ENCODE data around the gene PECR.

The PECR gene

DNA sequence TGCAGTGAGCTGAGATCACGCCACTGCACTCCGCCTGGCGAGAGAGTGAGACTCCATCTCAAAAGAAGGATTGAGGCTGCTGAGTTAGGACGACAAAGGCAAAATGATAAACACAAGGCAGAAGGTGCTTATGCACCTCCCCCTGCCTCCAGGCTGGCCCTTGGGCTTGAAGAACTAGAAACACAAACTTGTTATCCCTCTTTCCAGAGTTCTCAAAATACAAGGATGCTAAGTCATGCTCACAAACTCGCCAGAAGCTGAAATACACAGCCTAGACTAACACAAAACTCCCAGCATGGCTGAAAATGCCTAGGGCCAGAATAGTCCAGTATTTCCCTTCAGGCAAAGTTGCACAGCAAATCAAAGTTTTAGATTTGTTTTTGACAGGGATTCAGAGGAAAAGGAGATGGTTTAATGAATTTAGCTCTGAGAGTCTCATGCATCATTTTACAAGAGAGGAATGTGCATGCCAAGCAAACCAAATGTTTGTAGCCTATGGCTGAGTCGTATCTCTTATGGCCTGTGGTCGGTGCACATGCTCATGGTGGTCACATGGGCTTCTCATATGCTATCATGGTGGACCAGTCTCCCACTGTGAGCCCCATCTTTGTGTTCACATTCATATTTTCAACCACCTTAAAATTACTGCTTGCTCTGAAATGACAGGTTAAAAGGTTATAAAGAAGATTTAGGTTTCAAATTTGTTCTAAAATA lies 52.0 kb downstream of the PECR start:
- no peak for DNase-seq (ENCODE audit: low read depth, low spot score)
- Histone ChIP-seq H3K4me1 (ENCODE audit: insufficient read depth, insufficient read length) (no peaks in the 10 kb centered on the region), H3K9me3 (ENCODE audit: insufficient read depth, low read length) (no peaks in the 10 kb centered on the region), H3K9ac (ENCODE audit: insufficient read length, low read depth) (no peak overlapping the region), H3K27me3 (ENCODE audit: insufficient read depth, insufficient read length) (no peaks in the 10 kb centered on the region), H3K4me3 (ENCODE audit: insufficient read length, low read depth) (no peak overlapping the region), H3K36me3 (ENCODE audit: insufficient read depth, insufficient read length, low read length) (peaks cover under 1% of the 10 kb centered on the region)
- TF ChIP-seq YY1 (IDR thresholded peaks at IDR 0.05; ENCODE audit: insufficient read depth, insufficient read length) = no peak
- no peak for TF ChIP-seq ZNF274 (IDR thresholded peaks at IDR 0.05; ENCODE audit: low read depth, low read length)
- no peak for TF ChIP-seq SUZ12 (IDR thresholded peaks at IDR 0.05; ENCODE audit: extremely low read depth, insufficient read depth, insufficient read length)

DNA sequence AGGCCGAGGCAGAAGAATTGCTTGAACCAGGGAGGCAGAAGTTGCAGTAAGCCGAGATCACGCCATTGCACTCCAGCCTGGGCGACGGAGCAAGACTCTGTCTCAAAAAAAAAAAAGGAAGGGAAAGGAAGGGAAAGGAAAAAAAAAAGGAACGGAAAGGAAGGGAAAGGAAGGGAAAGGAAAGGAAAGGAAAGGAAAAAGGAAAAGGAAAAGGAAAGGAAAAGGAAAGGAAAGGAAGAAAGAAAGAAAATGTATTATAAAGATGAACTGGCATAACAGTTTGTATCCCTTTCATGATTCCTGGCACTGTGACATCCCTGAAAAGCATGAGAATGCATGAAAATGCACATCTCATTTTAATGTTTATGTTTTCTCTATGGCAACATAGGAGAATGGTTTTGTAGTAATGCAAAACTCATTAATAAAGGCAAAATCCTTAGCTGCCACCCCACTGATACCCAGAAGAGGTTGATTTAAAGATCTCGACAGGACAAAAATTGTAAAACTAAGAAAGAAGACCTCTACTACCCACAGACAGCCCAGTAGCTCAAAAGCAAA lies 56.8 kb downstream of the PECR start:
- Histone ChIP-seq H3K27me3 (ENCODE audit: insufficient read depth, insufficient read length) (no peaks in the 10 kb centered on the region), H3K4me1 (ENCODE audit: insufficient read depth, insufficient read length) (no peaks in the 10 kb centered on the region), H3K9ac (ENCODE audit: insufficient read length, low read depth) (no peak overlapping the region), H3K4me3 (ENCODE audit: insufficient read length, low read depth) (no peak overlapping the region), H3K36me3 (ENCODE audit: insufficient read depth, insufficient read length, low read length) (no peaks in the 10 kb centered on the region), H3K9me3 (ENCODE audit: insufficient read depth, low read length) (no peaks in the 10 kb centered on the region)
- TF ChIP-seq SUZ12 (IDR thresholded peaks at IDR 0.05; ENCODE audit: extremely low read depth, insufficient read depth, insufficient read length) (no peak), YY1 (IDR thresholded peaks at IDR 0.05; ENCODE audit: insufficient read depth, insufficient read length) (no peak), ZNF274 (IDR thresholded peaks at IDR 0.05; ENCODE audit: low read depth, low read length) (no peak)
- no peak for DNase-seq (ENCODE audit: low read depth, low spot score)

DNA sequence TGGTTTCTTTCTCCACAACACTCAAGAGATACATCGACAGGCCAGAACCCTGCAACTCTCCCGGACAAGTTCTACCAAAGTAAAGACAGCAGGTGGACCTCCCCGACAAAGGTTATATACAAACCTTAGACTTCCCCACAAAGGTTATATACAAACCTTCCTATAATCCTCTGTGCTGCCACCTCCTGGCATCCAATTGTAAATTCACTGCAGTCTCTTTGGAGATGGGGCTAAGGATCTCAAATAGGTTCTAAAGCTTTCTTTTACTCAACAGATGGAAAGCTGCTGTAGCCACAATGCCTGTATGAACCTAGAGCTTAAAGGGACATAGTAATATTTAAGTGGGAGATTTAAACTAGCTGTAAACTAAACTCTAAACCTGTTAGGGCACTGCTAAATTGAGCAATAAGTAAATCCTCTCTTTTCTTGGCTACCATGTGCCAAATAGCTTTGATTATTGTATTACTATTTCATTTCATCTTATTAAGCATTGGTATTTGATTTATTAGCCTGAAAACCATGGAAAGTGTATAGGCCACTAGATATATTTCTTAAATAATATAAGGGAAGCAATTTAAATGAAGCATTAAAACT lies 58.5 kb downstream of the PECR start:
- H3K4me1 ChIP-seq (ENCODE audit: insufficient read depth, insufficient read length) = no peaks in the 10 kb centered on the region
- TF ChIP-seq ZNF274 (IDR thresholded peaks at IDR 0.05; ENCODE audit: low read depth, low read length) (no peak), SUZ12 (IDR thresholded peaks at IDR 0.05; ENCODE audit: extremely low read depth, insufficient read depth, insufficient read length) (no peak), YY1 (IDR thresholded peaks at IDR 0.05; ENCODE audit: insufficient read depth, insufficient read length) (no peak)

DNA sequence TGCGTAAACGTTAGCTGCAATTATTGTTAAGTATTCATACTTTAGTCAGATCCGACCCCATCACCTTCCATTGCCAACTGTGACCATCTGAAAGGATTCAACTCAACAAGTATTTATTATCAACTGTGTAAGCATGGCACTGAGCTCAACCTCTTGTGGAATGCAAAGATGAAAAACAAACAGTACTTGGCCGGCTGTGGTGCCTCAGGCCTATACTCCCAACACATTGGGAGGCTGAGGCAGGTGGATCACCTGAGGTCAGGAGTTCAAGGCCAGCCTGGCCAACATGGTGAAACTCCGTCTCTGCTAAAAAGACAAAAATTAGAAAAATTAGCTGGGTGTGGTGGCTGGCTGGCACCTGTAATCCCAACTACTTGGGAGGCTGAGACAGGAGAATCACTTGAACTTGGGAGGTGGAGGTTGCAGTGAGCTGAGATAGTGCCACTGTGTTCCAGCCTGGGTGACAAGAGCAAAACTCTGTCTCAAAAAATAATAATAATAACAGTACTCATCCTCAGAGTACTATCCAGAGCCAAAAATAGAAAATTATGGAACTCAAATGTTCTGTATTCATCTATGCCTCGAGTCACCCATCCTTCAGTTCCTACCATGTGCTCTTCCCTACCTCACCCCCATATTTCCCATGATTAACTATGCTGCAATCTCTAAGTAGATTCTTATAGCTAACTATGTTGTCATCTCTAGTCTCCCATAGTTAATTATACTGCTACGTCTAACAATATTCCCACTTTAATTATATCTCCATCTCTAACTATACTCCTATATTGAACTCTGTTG lies 59.6 kb downstream of the PECR start:
- TF ChIP-seq YY1 (IDR thresholded peaks at IDR 0.05; ENCODE audit: insufficient read depth, insufficient read length) (no peak), SUZ12 (IDR thresholded peaks at IDR 0.05; ENCODE audit: extremely low read depth, insufficient read depth, insufficient read length) (no peak), ZNF274 (IDR thresholded peaks at IDR 0.05; ENCODE audit: low read depth, low read length) (no peak)

More for the DNA sequence above, 58.5 kb downstream of the PECR start:
- DNase-seq (ENCODE audit: low read depth, low spot score) = no peak
- Histone ChIP-seq H3K9me3 (ENCODE audit: insufficient read depth, low read length) (no peaks in the 10 kb centered on the region), H3K4me3 (ENCODE audit: insufficient read length, low read depth) (no peak overlapping the region), H3K27me3 (ENCODE audit: insufficient read depth, insufficient read length) (no peaks in the 10 kb centered on the region), H3K9ac (ENCODE audit: insufficient read length, low read depth) (no peak overlapping the region), H3K36me3 (ENCODE audit: insufficient read depth, insufficient read length, low read length) (no peaks in the 10 kb centered on the region)

DNA sequence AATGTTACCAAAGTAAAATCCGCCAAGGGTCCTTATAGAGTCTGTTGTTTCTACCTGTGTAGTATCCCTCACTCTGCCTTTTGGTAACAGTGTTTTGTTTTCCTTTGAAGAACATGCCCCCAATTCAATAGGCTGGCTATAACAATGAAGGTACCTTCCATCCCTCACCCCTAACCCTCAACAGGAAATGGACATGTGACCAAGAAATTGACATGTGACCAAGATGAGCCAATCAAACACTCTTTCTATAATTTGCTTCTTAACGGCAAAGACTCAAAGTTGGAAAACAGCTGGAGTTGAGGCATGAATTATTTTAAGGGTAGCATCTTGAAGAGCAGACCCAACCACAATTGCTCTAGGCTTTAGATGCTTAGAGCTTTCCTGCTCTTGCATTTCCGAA lies 62.9 kb downstream of the PECR start:
- Histone ChIP-seq H3K9ac (ENCODE audit: insufficient read length, low read depth) (no peak overlapping the region), H3K4me1 (ENCODE audit: insufficient read depth, insufficient read length) (no peaks in the 10 kb centered on the region), H3K36me3 (ENCODE audit: insufficient read depth, insufficient read length, low read length) (no peaks in the 10 kb centered on the region), H3K4me3 (ENCODE audit: insufficient read length, low read depth) (no peak overlapping the region), H3K27me3 (ENCODE audit: insufficient read depth, insufficient read length) (no peaks in the 10 kb centered on the region), H3K9me3 (ENCODE audit: insufficient read depth, low read length) (no peaks in the 10 kb centered on the region)
- no peak for DNase-seq (ENCODE audit: low read depth, low spot score)
- TF ChIP-seq SUZ12 (IDR thresholded peaks at IDR 0.05; ENCODE audit: extremely low read depth, insufficient read depth, insufficient read length) = no peak
- TF ChIP-seq YY1 (IDR thresholded peaks at IDR 0.05; ENCODE audit: insufficient read depth, insufficient read length) = no peak
- no peak for TF ChIP-seq ZNF274 (IDR thresholded peaks at IDR 0.05; ENCODE audit: low read depth, low read length)

More for the DNA sequence above, 59.6 kb downstream of the PECR start:
- H3K9ac ChIP-seq (ENCODE audit: insufficient read length, low read depth) = no peak overlapping the region
- H3K36me3 ChIP-seq (ENCODE audit: insufficient read depth, insufficient read length, low read length) = no peaks in the 10 kb centered on the region
- DNase-seq (ENCODE audit: low read depth, low spot score) = no peak
- H3K4me3 ChIP-seq (ENCODE audit: insufficient read length, low read depth) = no peak overlapping the region
- no peaks in the 10 kb centered on the region for H3K27me3 ChIP-seq (ENCODE audit: insufficient read depth, insufficient read length)
- no peaks in the 10 kb centered on the region for H3K4me1 ChIP-seq (ENCODE audit: insufficient read depth, insufficient read length)
- H3K9me3 ChIP-seq (ENCODE audit: insufficient read depth, low read length) = no peaks in the 10 kb centered on the region

DNA sequence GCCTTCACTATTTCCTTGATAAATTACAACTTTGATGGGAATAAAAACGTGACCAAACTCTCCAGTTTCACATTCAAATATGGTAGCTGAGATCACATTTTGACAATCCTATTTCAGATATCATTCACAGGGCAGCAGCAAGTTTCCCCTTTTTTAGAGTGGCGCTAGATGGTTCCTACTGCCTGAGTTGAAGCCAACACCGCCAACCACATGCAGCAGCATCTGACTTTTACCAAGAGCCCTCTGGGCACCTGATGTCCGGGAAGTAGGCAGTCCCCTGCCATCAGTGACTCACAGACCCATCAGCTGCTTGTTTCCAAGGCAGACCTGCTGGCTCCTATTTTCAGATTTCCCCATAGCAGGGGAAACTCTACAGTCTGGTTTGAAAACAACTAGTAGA lies 64.2 kb downstream of the PECR start:
- Histone ChIP-seq H3K4me3 (ENCODE audit: insufficient read length, low read depth) (no peak overlapping the region), H3K4me1 (ENCODE audit: insufficient read depth, insufficient read length) (no peaks in the 10 kb centered on the region), H3K27me3 (ENCODE audit: insufficient read depth, insufficient read length) (no peaks in the 10 kb centered on the region), H3K36me3 (ENCODE audit: insufficient read depth, insufficient read length, low read length) (no peaks in the 10 kb centered on the region), H3K9me3 (ENCODE audit: insufficient read depth, low read length) (no peaks in the 10 kb centered on the region), H3K9ac (ENCODE audit: insufficient read length, low read depth) (no peak overlapping the region)
- DNase-seq (ENCODE audit: low read depth, low spot score) = no peak
- TF ChIP-seq SUZ12 (IDR thresholded peaks at IDR 0.05; ENCODE audit: extremely low read depth, insufficient read depth, insufficient read length) = no peak
- TF ChIP-seq YY1 (IDR thresholded peaks at IDR 0.05; ENCODE audit: insufficient read depth, insufficient read length) = no peak
- no peak for TF ChIP-seq ZNF274 (IDR thresholded peaks at IDR 0.05; ENCODE audit: low read depth, low read length)

DNA sequence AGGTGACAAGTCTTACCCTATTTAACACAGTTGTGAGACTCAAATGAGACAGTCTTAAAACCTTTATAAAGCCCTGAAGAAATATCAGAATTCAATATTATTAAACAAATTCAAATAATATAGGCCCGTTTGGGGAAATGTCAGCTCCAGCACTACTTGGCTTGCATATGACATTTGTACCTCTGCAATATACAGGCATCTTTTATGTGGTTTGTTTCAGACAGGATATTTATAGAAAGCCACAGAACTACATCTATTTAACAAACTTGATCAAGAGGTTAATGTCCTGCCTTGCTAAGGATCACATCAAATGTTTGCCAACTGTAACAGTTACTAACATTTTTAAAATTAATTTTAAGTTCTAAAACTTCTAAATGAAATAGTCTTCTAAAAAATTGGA lies 65.0 kb downstream of the PECR start:
- no peaks in the 10 kb centered on the region for H3K27me3 ChIP-seq (ENCODE audit: insufficient read depth, insufficient read length)
- no peak overlapping the region for H3K9ac ChIP-seq (ENCODE audit: insufficient read length, low read depth)
- TF ChIP-seq SUZ12 (IDR thresholded peaks at IDR 0.05; ENCODE audit: extremely low read depth, insufficient read depth, insufficient read length) (no peak), YY1 (IDR thresholded peaks at IDR 0.05; ENCODE audit: insufficient read depth, insufficient read length) (no peak), ZNF274 (IDR thresholded peaks at IDR 0.05; ENCODE audit: low read depth, low read length) (no peak)
- DNase-seq (ENCODE audit: low read depth, low spot score) = no peak
- H3K36me3 ChIP-seq (ENCODE audit: insufficient read depth, insufficient read length, low read length) = no peaks in the 10 kb centered on the region
- H3K9me3 ChIP-seq (ENCODE audit: insufficient read depth, low read length) = no peaks in the 10 kb centered on the region
- no peaks in the 10 kb centered on the region for H3K4me1 ChIP-seq (ENCODE audit: insufficient read depth, insufficient read length)
- no peak overlapping the region for H3K4me3 ChIP-seq (ENCODE audit: insufficient read length, low read depth)
